Activated CD4-positive, alpha-beta T cell treated with anti-CD3 and anti-CD28 coated beads for 36 hours (primary cell): ENCODE results near the gene TENM3. TPM values are rescaled to one million over a fixed set of nuclear protein-coding genes. Genes with fewer than 3 reads are reported as not detected.

Experiments used
- ATAC-seq: fragments of 200-7000 bp; cut with Tn5 transposase; one replicate; pipeline ENCODE4 v1.10.0; 2021; ENCODE audit warnings: mild to moderate bottlenecking, moderate library complexity
- CTCF ChIA-PET: fragments of 350-600 bp; sonication (Branson Sonifier 250); formaldehyde crosslinking; loops from one replicate; lab custom pipeline; 2021; ENCODE audit warnings: antibody characterized with exemption; lab: Charles Lee
- POLR2A ChIA-PET: fragments of 350-600 bp; sonication (Branson Sonifier 250); formaldehyde crosslinking; loops from one replicate; lab custom pipeline; 2021; ENCODE audit warnings: antibody characterized with exemption, inconsistent platforms; lab: Charles Lee
- DNase-seq: peaks from one replicate; pipeline ENCODE4 v3.0.0-alpha.2; 2020
- H3K27ac Mint-ChIP-seq: one replicate; pipeline ENCODE4 v1.8.0; 2021; ENCODE audit warnings: mixed read lengths
- H3K27me3 Mint-ChIP-seq: one replicate; pipeline ENCODE4 v1.8.0; 2021; ENCODE audit warnings: mixed read lengths
- H3K36me3 Mint-ChIP-seq: one replicate; pipeline ENCODE4 v1.8.0; 2021; ENCODE audit warnings: low read depth, mixed read lengths
- H3K4me1 Mint-ChIP-seq: one replicate; pipeline ENCODE4 v1.8.0; 2021; ENCODE audit warnings: mixed read lengths
- H3K4me3 Mint-ChIP-seq: one replicate; pipeline ENCODE4 v1.8.0; 2021; ENCODE audit warnings: mild to moderate bottlenecking, moderate library complexity, mixed read lengths
- H3K9me3 Mint-ChIP-seq: one replicate; pipeline ENCODE4 v1.8.0; 2021; ENCODE audit warnings: low read depth, mixed read lengths
- intact Hi-C, 2 experiments: fragments of 100-400 bp; cut with DNase I in 1 of 2; cut with micrococcal nuclease in 1 of 2; formaldehyde crosslinking; loops; one replicate each; pipeline versions ENCODE4 v1.14.2 to v1.15.1; 2022 to 2024; cut with DNase I, micrococcal nuclease
- total RNA-seq, 2 experiments: library from RNA; stranded (reverse); gene quantifications; one replicate each; pipeline ENCODE4 v1.2.3, GENCODE V29; 2021

The TENM3 gene
- total RNA-seq, 2 experiments from 2014 or later, result not detected

- no peaks in the 10 kb centered on the region for H3K27me3 Mint-ChIP-seq
These were observed 294.0 kb downstream of the TENM3 start for GRCh38 chr4:182537031-182537795.

GRCh38 chr4:182538031-182538430, 294.8 kb downstream of the TENM3 start:
- intact Hi-C loops, result no loop called here
- H3K4me3 Mint-ChIP-seq, result no peak overlapping the region
- ChIA-PET CTCF (no interaction called here), POLR2A (no interaction called here)
- DNase-seq (no peak), ATAC-seq (no peak)
- H3K9me3 Mint-ChIP-seq, result no peaks in the 10 kb centered on the region
- H3K27me3 Mint-ChIP-seq, result no peaks in the 10 kb centered on the region
- H3K4me1 Mint-ChIP-seq, result no peaks in the 10 kb centered on the region
- no peak overlapping the region for H3K27ac Mint-ChIP-seq
- H3K36me3 Mint-ChIP-seq, result no peaks in the 10 kb centered on the region

More at GRCh38 chr4:182537031-182537795, 294.0 kb downstream of the TENM3 start:
- no peak overlapping the region for H3K27ac Mint-ChIP-seq
- ATAC-seq (no peak), DNase-seq (no peak)
- no peaks in the 10 kb centered on the region for H3K4me1 Mint-ChIP-seq
- no peaks in the 10 kb centered on the region for H3K36me3 Mint-ChIP-seq
- intact Hi-C loops, result no loop called here
- ChIA-PET POLR2A (no interaction called here), CTCF (no interaction called here)
- H3K4me3 Mint-ChIP-seq, result no peak overlapping the region
- no peaks in the 10 kb centered on the region for H3K9me3 Mint-ChIP-seq

GRCh38 chr4:182540496-182540895, 297.3 kb downstream of the TENM3 start:
- no peak for DNase-seq
- peaks cover under 1% of the 10 kb centered on the region for H3K27me3 Mint-ChIP-seq
- POLR2A ChIA-PET, result interaction anchor here (0.6 kb wide), 1 partner anchor 11 kb away, joined by 6 read pairs; no protein-coding TSS in a partner anchor
- no peaks in the 10 kb centered on the region for H3K9me3 Mint-ChIP-seq
- H3K27ac Mint-ChIP-seq, result no peak overlapping the region
- CTCF ChIA-PET, result no interaction called here
- intact Hi-C loops, result no loop called here
- no peaks in the 10 kb centered on the region for H3K36me3 Mint-ChIP-seq
- ATAC-seq, result no peak
- H3K4me1 Mint-ChIP-seq, result no peaks in the 10 kb centered on the region
- H3K4me3 Mint-ChIP-seq, result no peak overlapping the region

- ChIA-PET CTCF (interaction anchor here (0.6 kb wide), 1 partner anchor 163 kb away, joined by 3 read pairs; no protein-coding TSS in a partner anchor), POLR2A (no interaction called here)
- Mint-ChIP-seq H3K4me1 (no peaks in the 10 kb centered on the region), H3K36me3 (no peaks in the 10 kb centered on the region), H3K27ac (no peak overlapping the region), H3K27me3 (peaks cover 12% of the 10 kb centered on the region), H3K9me3 (no peaks in the 10 kb centered on the region), H3K4me3 (no peak overlapping the region)
- intact Hi-C loops, result no loop called here
- peak; percentile 15 for DNase-seq
- ATAC-seq, result peak; percentile 64
These were observed 304.2 kb downstream of the TENM3 start for GRCh38 chr4:182547435-182547834.

GRCh38 chr4:182548156-182548555, 305.0 kb downstream of the TENM3 start:
- H3K4me3 Mint-ChIP-seq, result no peak overlapping the region
- POLR2A ChIA-PET, result no interaction called here
- H3K27me3 Mint-ChIP-seq, result peaks cover 12% of the 10 kb centered on the region
- H3K36me3 Mint-ChIP-seq, result no peaks in the 10 kb centered on the region
- DNase-seq, result no peak
- intact Hi-C loops, result no loop called here
- no peaks in the 10 kb centered on the region for H3K9me3 Mint-ChIP-seq
- no peaks in the 10 kb centered on the region for H3K4me1 Mint-ChIP-seq
- no peak for ATAC-seq
- CTCF ChIA-PET, result no interaction called here
- H3K27ac Mint-ChIP-seq, result no peak overlapping the region

- no peak overlapping the region for H3K4me3 Mint-ChIP-seq
- POLR2A ChIA-PET, result no interaction called here
- no peaks in the 10 kb centered on the region for H3K36me3 Mint-ChIP-seq
- CTCF ChIA-PET, result no interaction called here
- DNase-seq (no peak), ATAC-seq (no peak)
- H3K27ac Mint-ChIP-seq, result no peak overlapping the region
- H3K27me3 Mint-ChIP-seq, result peaks cover 12% of the 10 kb centered on the region
- H3K4me1 Mint-ChIP-seq, result no peaks in the 10 kb centered on the region
- intact Hi-C loops, result no loop called here
- H3K9me3 Mint-ChIP-seq, result no peaks in the 10 kb centered on the region
These were observed 306.2 kb downstream of the TENM3 start for GRCh38 chr4:182549356-182549755.

GRCh38 chr4:182552948-182553347, 309.7 kb downstream of the TENM3 start:
- no peaks in the 10 kb centered on the region for H3K4me1 Mint-ChIP-seq
- DNase-seq (no peak), ATAC-seq (no peak)
- peaks cover 10% of the 10 kb centered on the region for H3K27me3 Mint-ChIP-seq
- intact Hi-C loops, result no loop called here
- no peak overlapping the region for H3K4me3 Mint-ChIP-seq
- ChIA-PET POLR2A (interaction anchor here (0.6 kb wide), 1 partner anchor 430 kb away, joined by 3 read pairs; no protein-coding TSS in a partner anchor), CTCF (interaction anchor here (0.6 kb wide), 1 partner anchor 491 kb away, joined by 3 read pairs; no protein-coding TSS in a partner anchor)
- no peaks in the 10 kb centered on the region for H3K36me3 Mint-ChIP-seq
- no peak overlapping the region for H3K27ac Mint-ChIP-seq
- H3K9me3 Mint-ChIP-seq, result no peaks in the 10 kb centered on the region

GRCh38 chr4:182553653-182554052, 310.5 kb downstream of the TENM3 start:
- Mint-ChIP-seq H3K27ac (no peak overlapping the region), H3K36me3 (no peaks in the 10 kb centered on the region), H3K4me3 (no peak overlapping the region), H3K27me3 (peaks cover 11% of the 10 kb centered on the region), H3K4me1 (no peaks in the 10 kb centered on the region), H3K9me3 (no peaks in the 10 kb centered on the region)
- ATAC-seq, result no peak
- no peak for DNase-seq
- ChIA-PET CTCF (interaction anchor here (0.6 to 0.8 kb wide), 2 partner anchors 10 to 11 kb away, joined by 3 to 4 read pairs; no protein-coding TSS in a partner anchor), POLR2A (no interaction called here)
- intact Hi-C loops, result no loop called here

- ATAC-seq, result no peak
- CTCF ChIA-PET, result no interaction called here
- no peak overlapping the region for H3K27ac Mint-ChIP-seq
- no peak for DNase-seq
- H3K4me1 Mint-ChIP-seq, result no peaks in the 10 kb centered on the region
- H3K27me3 Mint-ChIP-seq, result peaks cover 9% of the 10 kb centered on the region
- intact Hi-C loops, result no loop called here
- H3K9me3 Mint-ChIP-seq, result no peaks in the 10 kb centered on the region
- no peak overlapping the region for H3K4me3 Mint-ChIP-seq
- H3K36me3 Mint-ChIP-seq, result no peaks in the 10 kb centered on the region
- POLR2A ChIA-PET, result no interaction called here
These were observed 311.5 kb downstream of the TENM3 start for GRCh38 chr4:182554736-182555135.

- Mint-ChIP-seq H3K4me1 (no peaks in the 10 kb centered on the region), H3K9me3 (no peaks in the 10 kb centered on the region), H3K27ac (no peak overlapping the region), H3K4me3 (no peak overlapping the region), H3K27me3 (peaks cover 16% of the 10 kb centered on the region), H3K36me3 (no peaks in the 10 kb centered on the region)
- DNase-seq (no peak), ATAC-seq (no peak)
- intact Hi-C loops, result no loop called here
- ChIA-PET POLR2A (no interaction called here), CTCF (interaction anchor here (0.9 kb wide), 1 partner anchor 11 kb away, joined by 3 read pairs; no protein-coding TSS in a partner anchor)
These were observed 312.8 kb downstream of the TENM3 start for GRCh38 chr4:182555997-182556418.

GRCh38 chr4:182556580-182556979, 313.4 kb downstream of the TENM3 start:
- Mint-ChIP-seq H3K36me3 (no peaks in the 10 kb centered on the region), H3K4me3 (no peak overlapping the region), H3K27ac (no peak overlapping the region), H3K27me3 (peaks cover 14% of the 10 kb centered on the region), H3K4me1 (no peaks in the 10 kb centered on the region), H3K9me3 (no peaks in the 10 kb centered on the region)
- ChIA-PET CTCF (interaction anchor here (0.9 kb wide), 1 partner anchor 10 kb away, joined by 3 read pairs; no protein-coding TSS in a partner anchor), POLR2A (no interaction called here)
- ATAC-seq (no peak), DNase-seq (no peak)
- intact Hi-C loops, result no loop called here

- no peaks in the 10 kb centered on the region for H3K36me3 Mint-ChIP-seq
- intact Hi-C loops, result no loop called here
- DNase-seq (no peak), ATAC-seq (no peak)
- no peak overlapping the region for H3K4me3 Mint-ChIP-seq
- no peaks in the 10 kb centered on the region for H3K4me1 Mint-ChIP-seq
- H3K9me3 Mint-ChIP-seq, result no peaks in the 10 kb centered on the region
- no peak overlapping the region for H3K27ac Mint-ChIP-seq
- ChIA-PET CTCF (no interaction called here), POLR2A (no interaction called here)
- peaks cover 15% of the 10 kb centered on the region for H3K27me3 Mint-ChIP-seq
These were observed 317.2 kb downstream of the TENM3 start for GRCh38 chr4:182560358-182560757.
